DMS79 (cell line): ENCODE measurements around the gene KLK12.
A peak's percentile ranks its signal among the peaks of the same experiment; 100 is the strongest.

Experiments used
- DNase-seq: peaks from one replicate; lab custom pipeline; 2025; lab: John Stamatoyannopoulos, UW

KLK12 gene

GRCh38 chr19:51047031-51047335, 12.2 kb upstream of the KLK12 start:
- no peak for DNase-seq

DNA sequence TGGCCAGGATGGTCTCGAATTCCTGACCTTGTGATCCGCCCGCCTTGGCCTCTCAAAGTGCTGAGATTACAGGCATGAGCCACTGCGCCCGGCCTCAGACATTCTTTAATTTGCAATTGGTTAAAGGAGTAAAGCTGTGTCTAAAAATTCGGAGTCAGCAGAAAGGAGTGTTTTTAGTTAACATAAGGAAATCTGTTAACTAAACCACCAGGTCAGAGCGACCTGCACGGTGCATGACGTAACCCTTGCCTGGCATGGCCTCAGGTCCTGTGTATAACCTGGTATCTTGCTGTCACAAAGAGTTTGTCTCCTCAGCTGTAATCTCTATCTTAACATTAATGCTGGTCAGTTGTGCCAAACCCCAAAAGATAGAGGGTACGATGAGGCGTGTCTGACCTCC, 9.5 kb upstream of the KLK12 start:
- no peak for DNase-seq

DNA sequence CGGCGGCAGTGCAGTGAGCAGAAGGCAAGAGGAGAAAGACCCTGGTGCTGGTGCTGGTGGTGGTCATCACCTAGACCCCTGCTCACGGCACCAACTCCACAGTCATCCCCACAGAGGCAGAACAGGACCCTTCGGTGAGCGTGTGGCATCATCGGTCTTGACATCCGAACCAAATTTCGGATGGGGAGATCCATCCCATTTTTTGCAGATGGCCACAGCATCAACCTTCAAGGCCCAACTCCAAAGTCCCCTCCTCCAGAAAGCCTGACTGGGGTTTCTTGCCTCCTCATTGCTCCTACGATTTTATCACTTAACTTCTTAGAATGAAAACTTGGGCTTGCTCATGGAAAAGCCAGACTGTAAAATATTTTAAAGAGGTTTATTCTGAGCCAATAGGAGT, 8.7 kb upstream of the KLK12 start:
- DNase-seq = no peak

GRCh38 chr19:51040151-51040550, 5.3 kb upstream of the KLK12 start:
- DNase-seq = no peak

GRCh38 chr19:51036519-51036918, 1.7 kb upstream of the KLK12 start:
- DNase-seq = no peak

DNA sequence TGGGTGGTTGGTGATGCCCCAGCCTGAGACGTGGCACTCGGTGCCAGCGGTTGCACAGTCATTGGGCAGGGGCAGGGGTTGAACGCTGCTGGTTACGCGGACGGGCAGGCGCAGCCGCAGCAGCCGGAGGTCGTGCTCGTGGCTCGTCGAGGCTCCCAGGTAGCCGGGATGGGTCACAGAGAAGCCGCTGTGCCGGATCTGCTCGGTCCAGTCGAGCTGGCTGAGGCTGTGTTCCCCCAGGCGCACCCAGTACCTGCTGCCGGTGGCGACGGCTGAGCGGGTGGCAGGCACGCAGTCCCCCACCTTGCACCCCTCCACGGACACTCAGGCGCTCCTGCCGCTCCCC, 2.9 kb downstream of the KLK12 start:
- no peak for DNase-seq

GRCh38 chr19:51031220-51031879, 3.5 kb downstream of the KLK12 start:
- DNase-seq = no peak

DNA sequence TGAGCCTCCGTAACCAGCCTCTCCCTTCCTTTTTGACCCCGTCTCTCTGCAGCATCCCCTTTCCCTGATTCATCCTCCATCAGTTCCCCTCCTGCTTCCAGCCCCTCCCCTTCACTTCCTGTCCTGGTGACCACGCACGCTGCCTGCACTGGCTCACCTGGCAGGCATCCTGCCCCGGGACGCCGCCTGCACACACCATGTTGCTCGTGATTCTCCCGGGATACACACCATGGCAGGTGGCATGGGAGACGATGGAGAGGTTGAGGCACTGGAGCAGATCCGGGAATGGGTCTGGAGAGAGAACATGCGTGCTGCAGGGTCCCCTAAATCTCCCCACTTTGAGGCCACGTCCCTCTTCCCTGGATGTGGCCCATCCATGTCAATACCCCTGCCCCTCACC, 4.2 kb downstream of the KLK12 start:
- DNase-seq = no peak

DNA sequence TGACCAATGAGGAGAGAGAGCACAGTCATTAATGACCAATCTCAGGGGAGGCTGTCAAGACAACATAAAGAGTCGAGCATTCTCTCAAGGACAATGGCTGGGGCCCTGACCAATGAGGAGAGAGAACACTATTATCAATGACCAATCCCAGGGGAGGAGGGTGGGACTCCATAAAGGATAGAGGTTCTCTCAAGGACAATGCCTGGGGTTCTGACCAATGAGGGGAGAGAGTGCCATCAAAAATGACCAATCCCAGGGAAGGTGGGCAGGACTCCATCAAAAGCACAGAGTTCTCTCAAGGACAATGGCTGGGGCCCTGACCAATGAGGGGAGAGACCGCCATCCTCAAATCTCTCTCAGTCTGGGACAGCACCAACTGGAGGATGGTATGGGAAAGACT, 5.1 kb downstream of the KLK12 start:
- no peak for DNase-seq

- DNase-seq = no peak
Observed at GRCh38 chr19:51027873-51028272, 6.9 kb downstream of the KLK12 start.

DNA sequence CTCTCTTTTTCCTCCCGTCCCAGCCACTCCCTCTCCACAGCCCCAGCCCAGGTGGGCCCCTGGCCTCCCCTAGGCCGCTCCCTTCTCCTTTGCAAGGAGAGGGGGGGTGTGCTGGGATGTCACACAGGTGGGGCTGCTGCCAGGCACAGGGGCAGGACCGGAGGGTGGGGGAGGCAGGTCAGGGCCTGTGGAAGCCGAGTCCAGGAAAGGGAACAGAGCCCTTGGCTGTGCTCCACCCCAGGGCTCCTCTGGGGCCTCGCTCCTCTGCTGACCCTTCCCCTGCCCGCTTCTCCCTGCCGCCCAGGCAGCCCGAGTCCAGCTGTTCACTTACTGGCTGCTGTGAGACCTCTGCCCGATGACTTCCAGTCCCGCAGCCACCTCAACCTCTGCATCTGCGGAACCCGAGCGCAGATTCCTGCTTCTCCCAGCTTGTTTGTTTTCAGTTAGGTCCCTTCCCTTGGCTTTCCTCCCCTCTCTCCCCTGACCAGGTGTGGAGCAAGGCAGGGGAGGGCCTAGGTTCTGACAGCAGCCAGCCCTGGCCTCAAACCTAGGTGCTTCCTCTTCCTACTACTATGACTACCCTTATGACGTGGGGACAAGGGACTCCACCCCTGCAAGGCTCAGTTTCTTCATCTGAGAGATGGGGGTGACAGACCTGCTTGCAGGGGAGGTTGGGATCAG, 7.5 kb downstream of the KLK12 start:
- peak; percentile 20 for DNase-seq

DNA sequence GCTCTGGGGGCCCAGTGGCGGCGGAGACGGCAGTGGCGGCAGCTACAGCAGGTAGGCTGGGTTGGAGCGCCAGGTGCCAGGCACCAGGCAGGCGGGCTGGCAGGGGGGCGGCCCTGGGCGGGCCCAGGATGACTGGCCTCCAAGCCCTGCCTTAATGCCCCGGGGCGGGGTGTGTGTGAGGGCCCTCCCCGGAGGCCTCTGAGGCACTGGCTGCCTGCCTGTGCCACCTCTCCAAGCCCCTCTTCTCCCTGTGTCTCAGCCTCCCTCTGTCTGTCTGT, 8.3 kb downstream of the KLK12 start, which contains the start of gene KLK11:
TSS of gene KLK11 (minus strand) at position 63 of the 278 bp plus-strand sequence. CDS start 985 bp downstream, outside the sequence.
- DNase-seq = peak; percentile 48

DNA sequence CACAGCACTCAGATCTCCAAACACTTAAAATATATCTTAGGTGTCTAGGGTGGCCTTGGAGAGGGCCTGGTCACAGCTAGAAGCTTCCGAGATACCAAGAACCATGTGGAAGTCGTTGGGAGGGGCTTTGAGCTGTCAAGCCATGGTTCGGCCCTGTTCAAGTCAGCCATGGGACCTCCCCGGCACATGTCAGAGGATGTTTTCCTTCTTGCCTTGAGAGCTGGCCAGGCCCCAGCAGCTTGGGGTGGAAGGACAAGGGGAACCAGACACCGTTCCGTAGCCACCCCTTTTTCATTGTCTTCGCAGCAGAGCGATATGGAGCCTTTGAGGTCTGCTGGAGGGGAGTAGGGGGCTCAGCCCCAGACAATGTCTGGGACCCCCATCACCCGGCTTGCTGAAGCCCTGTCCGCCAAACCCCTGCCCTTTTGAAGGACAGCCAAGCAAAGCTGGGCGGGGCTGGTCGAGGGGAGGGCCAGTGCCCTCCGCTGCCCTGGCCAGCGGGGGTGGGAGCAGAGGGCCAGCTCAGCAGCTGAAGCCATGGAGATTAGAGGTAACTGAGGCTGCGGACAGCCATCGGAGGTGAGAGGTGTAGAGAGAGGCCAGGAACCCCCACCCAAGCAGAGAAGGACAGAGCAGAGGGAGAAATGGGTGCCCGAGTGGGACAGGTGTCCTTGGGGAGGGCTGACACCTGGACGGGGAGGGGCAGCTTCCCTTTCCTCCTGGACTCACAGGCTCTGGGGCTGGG, 8.8 kb downstream of the KLK12 start:
- DNase-seq = peak; percentile 35

DNA sequence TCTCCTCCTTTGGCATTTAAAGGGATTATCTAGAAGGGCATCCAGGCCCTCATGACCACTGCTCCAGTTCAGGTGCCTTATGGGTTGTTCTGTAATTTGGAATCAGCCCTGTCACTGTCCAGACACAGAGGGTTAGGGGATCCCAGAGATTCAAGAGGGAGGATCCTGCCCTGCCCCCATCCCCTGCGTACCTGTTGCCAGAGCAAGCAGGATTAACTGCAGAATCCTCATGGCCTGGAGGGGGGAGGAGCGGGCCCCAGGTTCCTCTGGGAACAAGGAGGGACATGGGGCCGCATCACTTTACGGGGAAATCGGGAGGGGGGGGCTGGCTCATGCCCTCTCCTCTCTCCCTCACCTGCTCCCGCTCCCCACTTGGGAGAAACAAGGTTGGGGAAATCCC, 9.4 kb downstream of the KLK12 start:
- no peak for DNase-seq

GRCh38 chr19:51024924-51025323, 9.9 kb downstream of the KLK12 start:
- DNase-seq = peak; percentile 69

- DNase-seq = no peak
Observed at GRCh38 chr19:51023946-51024345, 10.9 kb downstream of the KLK12 start.

DNA sequence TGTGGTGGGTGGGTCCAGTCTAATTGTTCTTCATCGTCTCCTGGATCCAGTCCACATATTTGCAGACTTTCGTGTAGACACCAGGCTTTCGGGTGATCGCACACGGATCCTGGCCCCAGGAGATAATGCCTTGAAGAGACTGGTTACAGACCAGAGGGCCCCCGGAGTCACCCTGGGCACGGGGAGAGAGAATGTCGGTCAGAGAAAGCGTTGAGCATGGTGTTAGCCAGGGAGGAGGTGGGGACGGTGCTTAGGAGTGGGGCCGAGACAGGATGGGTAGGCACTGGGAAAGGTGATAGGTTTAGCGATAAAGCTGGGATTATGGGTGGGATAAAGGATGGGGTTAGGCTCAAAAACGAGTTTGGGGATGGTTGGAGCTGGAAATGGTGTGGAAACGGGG, 12.3 kb downstream of the KLK12 start:
- no peak for DNase-seq

- DNase-seq = no peak
Observed at GRCh38 chr19:51020988-51021651, 13.7 kb downstream of the KLK12 start.

GRCh38 chr19:51019544-51019925, 15.3 kb downstream of the KLK12 start, which contains the start of gene KLK10:
KLK10 (minus strand) TSS chr19:51019709; CDS start chr19:51019130, 579 bp downstream.
- DNase-seq = no peak

DNA sequence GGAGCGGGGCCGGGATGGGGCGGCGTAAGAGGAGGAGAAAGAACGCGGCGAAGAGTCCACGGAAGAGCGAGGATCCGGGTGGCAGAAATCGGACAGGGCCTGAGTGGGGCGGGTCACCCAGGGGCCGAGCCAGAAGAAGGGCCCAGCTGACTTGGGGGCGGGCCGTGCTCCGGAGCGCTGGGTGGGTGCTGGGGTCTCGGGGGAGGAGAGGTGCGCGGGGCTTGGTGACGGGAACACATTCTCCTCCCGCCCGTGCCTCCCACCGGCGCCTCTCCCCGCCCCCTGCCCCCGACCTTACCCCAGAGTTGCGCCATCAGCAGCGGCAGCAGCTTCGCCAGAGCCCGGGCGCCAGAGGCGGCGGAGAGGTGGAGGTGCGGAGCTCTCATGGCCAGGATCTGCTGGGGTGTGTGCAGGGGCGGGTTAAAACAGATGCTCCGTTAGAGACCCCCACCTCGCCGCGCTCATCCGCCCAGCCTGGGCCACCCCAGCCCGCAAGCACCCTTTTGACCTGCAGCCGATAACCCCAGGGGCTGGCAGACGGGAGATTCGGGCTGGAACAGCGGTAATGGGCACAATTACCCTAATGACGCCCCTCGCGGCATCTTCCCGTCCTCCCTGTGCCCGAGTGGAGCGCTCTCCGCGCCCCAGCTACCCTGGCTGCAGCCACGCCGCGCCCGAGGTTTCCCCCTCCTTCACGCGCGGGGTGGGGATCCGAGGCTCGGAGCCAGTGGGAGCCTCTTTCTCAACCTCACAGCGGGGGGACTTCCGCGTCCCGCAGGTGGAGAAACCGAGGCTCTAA, 15.9 kb downstream of the KLK12 start:
- no peak for DNase-seq

GRCh38 chr19:51016798-51017683, 17.8 kb downstream of the KLK12 start:
- DNase-seq = peak; percentile 42
